ENCODE data around the gene FAM177B.
"Not testable (repeated sequence)": the region's sequence is repeated elsewhere in the genome, so short reads cannot be mapped to it uniquely, and the experiment has no call there.

FAM177B gene

DNA sequence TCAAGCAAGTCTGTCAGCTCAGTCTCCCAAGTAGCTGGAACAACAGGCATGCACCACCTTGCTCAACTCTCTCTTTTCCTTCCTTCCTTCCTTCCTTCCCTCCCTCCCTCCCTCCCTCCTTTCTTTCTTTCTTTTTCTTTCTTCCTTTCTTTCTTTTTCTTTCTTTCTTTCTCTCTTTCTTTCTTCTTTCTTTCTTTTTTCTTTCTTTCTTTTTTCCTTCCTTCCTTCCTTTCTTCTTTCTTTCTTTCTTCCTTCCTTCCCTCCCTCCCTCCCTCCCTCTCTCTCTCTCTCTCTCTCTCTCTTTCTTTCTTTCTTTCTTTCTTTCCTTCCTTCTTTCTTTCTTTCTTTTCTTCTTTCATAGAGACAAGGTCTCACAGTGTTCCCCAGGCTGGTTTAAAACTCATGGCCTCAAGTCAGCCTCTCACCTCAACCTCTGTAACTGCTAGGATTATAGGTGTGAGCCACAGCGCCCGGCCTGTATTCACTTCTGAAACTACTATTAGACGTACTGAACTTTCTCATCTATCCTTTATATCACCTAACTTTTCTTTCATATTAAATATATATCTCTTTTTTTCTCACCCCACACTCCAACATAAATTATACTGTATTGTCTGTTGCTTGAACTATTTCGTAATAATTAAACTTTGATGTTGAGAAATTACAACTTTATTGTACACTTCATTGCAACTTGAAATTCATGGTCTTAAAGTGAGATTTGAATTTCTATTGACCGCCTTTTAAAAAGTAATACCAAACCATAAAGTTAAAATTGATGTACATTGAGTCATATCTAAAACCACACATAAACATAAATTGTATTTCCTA lies 4.8 kb downstream of the FAM177B start:
- not testable (repeated sequence) for DNase-seq

DNA sequence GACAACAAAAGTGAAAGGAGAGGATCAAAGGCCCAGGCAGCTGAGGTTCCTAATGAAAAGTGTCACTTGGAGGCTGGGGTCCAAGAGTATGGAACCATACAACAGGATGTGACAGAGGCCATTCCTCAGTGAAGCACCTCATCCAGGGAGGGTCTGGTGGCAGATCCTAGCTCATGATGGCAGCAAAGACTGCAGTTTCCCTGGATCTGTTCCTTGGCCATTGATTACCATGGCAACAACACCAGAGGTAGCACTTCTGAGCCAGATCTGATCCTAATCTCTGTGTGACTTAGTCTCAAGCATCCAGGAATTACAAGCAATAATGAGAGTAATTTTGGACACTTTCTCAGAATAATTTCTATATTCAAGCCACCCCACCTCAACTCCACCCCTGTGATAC lies 12.9 kb downstream of the FAM177B start:
- no peak for DNase-seq

DNA sequence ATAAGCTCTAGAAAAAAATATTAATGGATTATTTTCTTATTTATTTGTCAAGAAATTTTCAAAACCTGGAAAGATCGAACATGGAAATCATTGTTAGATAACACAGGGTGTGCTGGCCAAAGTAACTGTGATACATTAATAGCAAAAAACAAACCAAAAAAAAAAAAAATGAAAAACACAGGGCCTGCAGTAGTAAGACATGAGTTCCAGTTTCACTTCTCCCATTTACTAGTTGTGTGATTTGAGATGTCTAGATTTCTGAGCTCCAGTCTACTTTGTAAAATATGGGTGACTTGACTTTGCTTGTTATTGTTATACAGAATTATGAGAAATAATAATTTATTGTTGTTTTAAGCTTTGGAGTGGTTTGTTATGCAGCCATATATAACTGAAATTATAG lies 13.6 kb downstream of the FAM177B start:
- no peak for DNase-seq

- no peak for DNase-seq
Measured at GRCh38 chr1:222751255-222751654, 14.3 kb downstream of the FAM177B start.

GRCh38 chr1:222754366-222755139 lies 17.6 kb downstream of the FAM177B start:
- no peak for DNase-seq

GRCh38 chr1:222757646-222758268 lies 20.8 kb downstream of the FAM177B start:
- no peak for DNase-seq

GRCh38 chr1:222759451-222760035 lies 22.5 kb downstream of the FAM177B start:
- DNase-seq = no peak

DNA sequence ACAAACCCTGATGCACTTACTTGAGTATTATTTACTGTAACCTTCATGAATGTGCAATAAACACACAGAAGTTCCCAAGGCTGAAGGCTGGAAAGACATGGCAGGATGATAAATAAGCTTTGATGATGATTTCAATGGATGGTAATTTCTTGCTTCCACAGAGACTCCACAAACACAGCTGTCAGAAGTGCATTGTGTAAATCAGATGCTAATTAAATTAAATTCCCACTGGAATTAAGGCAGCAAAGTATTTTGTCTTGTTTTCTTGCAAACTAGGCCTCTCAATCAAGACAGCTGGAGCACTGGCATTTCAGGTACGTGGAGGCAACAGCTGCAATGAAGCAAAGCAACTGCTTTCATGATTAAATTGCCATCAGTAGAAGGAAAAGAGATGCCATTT lies 24.1 kb downstream of the FAM177B start:
- DNase-seq = no peak

- DNase-seq = not testable (repeated sequence)
Measured at GRCh38 chr1:222762178-222762577, 25.2 kb downstream of the FAM177B start.

GRCh38 chr1:222767152-222767571 lies 30.2 kb downstream of the FAM177B start:
- no peak for DNase-seq

DNA sequence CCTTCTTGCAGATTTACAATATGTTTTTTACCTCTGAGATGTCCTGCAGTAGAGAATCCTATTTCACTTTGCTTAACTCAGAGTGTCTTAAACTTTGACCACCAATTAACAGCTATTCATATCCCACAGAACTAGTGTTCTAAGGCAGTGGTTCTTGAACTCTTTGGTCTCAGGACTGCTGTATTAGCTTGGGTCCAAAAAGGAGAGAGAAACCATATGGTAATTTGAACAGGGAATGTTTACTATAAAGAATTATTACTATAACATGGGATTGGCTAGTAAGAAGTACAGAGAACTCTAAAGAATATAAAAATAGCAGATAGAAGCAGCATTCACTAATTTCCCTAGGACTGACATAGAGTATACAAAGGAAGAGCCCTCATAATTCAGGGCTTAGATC lies 31.6 kb downstream of the FAM177B start:
- DNase-seq = no peak

- DNase-seq = no peak
Measured at GRCh38 chr1:222769181-222769580, 32.2 kb downstream of the FAM177B start.

DNA sequence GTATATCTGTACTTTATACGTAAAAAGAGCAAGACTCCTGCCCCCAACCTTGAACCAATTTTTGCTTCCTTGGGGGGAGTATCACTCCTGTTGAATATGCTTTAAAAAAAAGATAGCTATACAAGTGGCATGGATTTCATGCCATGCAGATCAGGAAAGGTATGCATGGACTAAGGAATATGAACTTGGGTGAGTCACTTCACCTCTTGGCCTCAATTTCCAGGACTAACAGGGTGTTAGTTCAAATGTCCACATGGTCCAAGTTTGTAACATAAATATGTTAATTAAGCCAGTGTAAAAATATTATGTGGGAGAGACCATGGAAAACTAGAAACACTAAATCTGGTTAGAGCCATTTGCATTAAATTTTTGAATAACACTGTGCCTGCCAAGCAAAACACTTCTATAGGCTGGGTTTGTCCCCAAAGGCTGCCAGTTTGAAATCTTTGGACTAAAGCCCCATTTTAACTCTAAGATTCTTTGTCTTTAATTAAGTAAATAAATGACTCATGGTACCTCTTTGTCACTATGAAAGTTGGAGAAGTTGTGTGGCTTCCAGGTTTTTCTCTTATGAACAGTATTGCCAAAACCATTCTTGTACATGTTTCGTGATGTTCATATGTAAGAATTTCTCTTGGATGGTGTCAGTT lies 33.1 kb downstream of the FAM177B start:
- no peak for DNase-seq

- no peak for DNase-seq
Measured at GRCh38 chr1:222772996-222773379, 36.0 kb downstream of the FAM177B start.

GRCh38 chr1:222777463-222777862 lies 40.5 kb downstream of the FAM177B start:
- no peak for DNase-seq

GRCh38 chr1:222777977-222778376 lies 41.0 kb downstream of the FAM177B start:
- no peak for DNase-seq

- DNase-seq = no peak
Measured at GRCh38 chr1:222781251-222781650, 44.2 kb downstream of the FAM177B start.

- no peak for DNase-seq
Measured at GRCh38 chr1:222783051-222783450, 46.0 kb downstream of the FAM177B start.

DNA sequence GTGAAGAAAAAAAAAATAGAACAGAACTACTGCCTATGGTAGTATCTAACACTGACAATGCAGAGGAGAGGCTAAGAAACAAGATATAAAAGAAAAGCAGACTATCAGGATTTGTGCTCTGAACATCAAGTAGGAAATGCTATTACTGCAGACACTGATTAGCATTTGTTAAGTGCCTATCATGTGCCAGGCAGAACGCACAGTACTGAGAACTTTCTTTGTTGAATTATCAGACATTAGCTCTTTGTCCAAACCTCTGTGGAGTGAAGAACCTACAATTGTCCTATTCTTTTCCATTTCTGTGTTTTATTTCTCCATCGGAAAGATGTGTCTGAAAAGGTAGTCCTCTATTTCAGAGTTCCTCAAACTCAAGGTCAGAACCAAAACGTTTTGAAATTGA lies 47.4 kb downstream of the FAM177B start:
- no peak for DNase-seq

GRCh38 chr1:222784916-222785315 lies 47.9 kb downstream of the FAM177B start:
- no peak for DNase-seq

DNA sequence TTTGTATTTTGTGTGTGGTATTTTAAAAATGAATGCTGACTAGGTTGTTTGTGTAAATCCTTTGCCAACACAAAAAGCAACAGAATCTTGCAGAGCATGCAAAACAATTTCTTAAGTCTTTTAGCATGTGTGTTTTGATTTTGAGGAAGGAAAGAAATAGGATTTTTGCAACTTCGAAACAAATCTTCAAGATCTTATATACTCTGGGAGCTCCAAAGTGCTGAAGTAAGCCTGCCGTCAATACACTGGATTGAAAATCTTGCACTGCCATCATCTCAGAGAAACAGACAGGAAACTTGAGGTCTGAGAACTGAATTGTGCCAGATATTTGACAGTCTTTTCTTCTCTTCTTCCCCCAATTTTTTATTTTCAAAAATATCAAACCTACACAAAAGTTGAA lies 48.5 kb downstream of the FAM177B start:
- no peak for DNase-seq

DNA sequence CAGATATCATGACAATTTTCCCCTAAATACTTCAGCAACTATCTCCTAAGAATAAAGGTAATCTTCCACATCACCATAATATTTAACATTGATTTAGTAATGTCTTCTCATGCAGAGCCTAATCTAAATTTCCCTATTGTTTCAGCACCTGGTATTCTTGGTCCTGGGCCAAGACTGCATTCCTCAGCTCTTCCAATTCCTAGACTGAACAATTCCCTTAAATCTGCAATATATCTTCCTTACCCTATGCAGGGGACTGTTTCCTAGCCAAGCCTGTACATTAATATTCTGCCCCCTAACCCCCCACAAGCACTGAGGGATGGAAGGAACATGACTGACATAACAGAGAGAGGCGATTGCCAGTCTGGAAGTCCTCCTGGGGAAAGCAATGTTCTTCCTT lies 49.1 kb downstream of the FAM177B start:
- DNase-seq = no peak

- DNase-seq = no peak
Measured at GRCh38 chr1:222787729-222788128, 50.7 kb downstream of the FAM177B start.
